WTC11 (cell line): ENCODE measurements around the gene NRXN3.

ENCODE experiments used
- ARID4B ChIP-seq: sonication (generic); formaldehyde crosslinking; IDR thresholded peaks from 2 replicates; pipeline ENCODE4 v1.8.0; 2023; ENCODE audit warnings: missing genetic modification reagents, mild to moderate bottlenecking, borderline replicate concordance
- CTCF ChIP-seq: fragments of 200-600 bp; IDR thresholded peaks from 2 replicates; pipeline ENCODE4 v1.8.0; 2022; ENCODE audit warnings: antibody characterized with exemption
- ELF4 ChIP-seq: sonication (generic); formaldehyde crosslinking; IDR thresholded peaks from 2 replicates; pipeline ENCODE4 v1.8.1; 2022; ENCODE audit warnings: low read depth, mild to moderate bottlenecking, moderate library complexity, missing genetic modification reagents
- FOXJ3 ChIP-seq: sonication (generic); formaldehyde crosslinking; IDR thresholded peaks from 2 replicates; pipeline ENCODE4 v1.9.0; 2021; ENCODE audit warnings: missing genetic modification reagents, mild to moderate bottlenecking, borderline replicate concordance
- GABPB1 ChIP-seq: sonication (generic); formaldehyde crosslinking; IDR thresholded peaks from 2 replicates; pipeline ENCODE4 v1.8.1; 2023; ENCODE audit warnings: mild to moderate bottlenecking, missing genetic modification reagents
- MXD4 ChIP-seq: fragments of 250-450 bp; sonication (Bioruptor Pico); IDR thresholded peaks from 2 replicates; pipeline ENCODE4 v1.8.0; 2021; ENCODE audit warnings: mild to moderate bottlenecking, moderate library complexity, borderline replicate concordance
- ZNF232 ChIP-seq: sonication (generic); formaldehyde crosslinking; IDR thresholded peaks from 2 replicates; pipeline ENCODE4 v1.8.0; 2022; ENCODE audit warnings: mild to moderate bottlenecking, missing genetic modification reagents

- TF ChIP-seq CTCF (no peak), ZNF232 (CRISPR knock-in tag) (no peak), FOXJ3 (CRISPR knock-in tag) (no peak), MXD4 (CRISPR knock-in tag) (no peak), GABPB1 (no peak), ARID4B (no peak), ELF4 (CRISPR knock-in tag) (no peak)
Observed at GRCh38 chr14:79573486-79573885, 1403.3 kb downstream of the NRXN3 start.
